ENCODE measurements around the gene NATD1.

Gene NATD1

DNA sequence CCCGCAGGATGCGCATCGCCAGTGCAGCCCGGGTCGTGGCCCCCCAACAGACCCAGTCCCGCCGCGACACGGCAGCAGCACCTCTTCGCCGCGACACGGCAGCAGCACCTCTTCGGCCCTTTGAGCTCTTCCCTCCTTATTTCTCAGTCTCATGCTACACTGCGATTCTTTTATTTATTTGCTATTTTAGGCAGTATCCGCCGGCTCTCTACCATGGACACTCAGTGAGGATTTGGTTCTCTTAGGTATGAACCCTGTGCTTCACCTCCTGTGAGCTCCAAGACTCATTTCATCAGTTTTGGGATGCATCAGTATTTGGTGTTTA is 23.0 kb upstream of the NATD1 start:
- no peak for DNase-seq (ENCODE audit: extremely low spot score)
- POLR2A ChIA-PET, result interaction anchor here (0.6 to 2.2 kb wide), 15 partner anchors 8 to 275 kb away, joined by 3 to 20 read pairs (median 5); partner anchors contain the start of genes NATD1 and USP22
- no peak for TF ChIP-seq TARDBP (IDR thresholded peaks at IDR 0.05)
- no peak for TF ChIP-seq FOXA1 (IDR thresholded peaks at IDR 0.05)
- TF ChIP-seq FOXM1 (IDR thresholded peaks at IDR 0.05; ENCODE audit: borderline replicate concordance), result no peak
- no peak for TF ChIP-seq BHLHE40 (IDR thresholded peaks at IDR 0.05; ENCODE audit: borderline replicate concordance)
- TF ChIP-seq FOXK2 (IDR thresholded peaks at IDR 0.05), result no peak
- no peak for TF ChIP-seq NFRKB (IDR thresholded peaks at IDR 0.05)
- no peak for TF ChIP-seq SUZ12 (IDR thresholded peaks at IDR 0.05)
- no peak for TF ChIP-seq SP1 (IDR thresholded peaks at IDR 0.05)
- CTCF ChIA-PET, result interaction anchor here (0.9 kb wide), 1 partner anchor 9 kb away, joined by 3 read pairs; no protein-coding TSS in a partner anchor

- ChIA-PET POLR2A (interaction anchor here (0.6 to 2.2 kb wide), 20 partner anchors 8 to 276 kb away, joined by 3 to 20 read pairs (median 5); partner anchors contain the start of genes NATD1 and USP22), CTCF (interaction anchor here (0.6 to 0.9 kb wide), 2 partner anchors 9 to 167 kb away, joined by 3 read pairs; no protein-coding TSS in a partner anchor)
- no peak for TF ChIP-seq NFRKB (IDR thresholded peaks at IDR 0.05)
- TF ChIP-seq L3MBTL2 (conservative IDR thresholded peaks at IDR 0.05), result peak; percentile 96
- DNase-seq (ENCODE audit: extremely low spot score), result peak; percentile 94
Observed at GRCh38 chr17:21275579-21276263, 22.5 kb upstream of the NATD1 start.

GRCh38 chr17:21275047-21275578 is 21.9 kb upstream of the NATD1 start:
- ChIA-PET POLR2A (interaction anchor here (0.6 to 2.2 kb wide), 15 partner anchors 9 to 277 kb away, joined by 3 to 20 read pairs (median 5); partner anchors contain the start of gene USP22), CTCF (no interaction called here)
- no peak for TF ChIP-seq BHLHE40 (IDR thresholded peaks at IDR 0.05; ENCODE audit: borderline replicate concordance)
- no peak for TF ChIP-seq ARNT (IDR thresholded peaks at IDR 0.05)
- no peak for TF ChIP-seq FOXK2 (IDR thresholded peaks at IDR 0.05)
- no peak for TF ChIP-seq HDGF (IDR thresholded peaks at IDR 0.05; ENCODE audit: borderline replicate concordance)
- TF ChIP-seq FOXM1 (IDR thresholded peaks at IDR 0.05; ENCODE audit: borderline replicate concordance), result no peak
- no peak for TF ChIP-seq L3MBTL2 (conservative IDR thresholded peaks at IDR 0.05)
- DNase-seq (ENCODE audit: extremely low spot score), result no peak

DNA sequence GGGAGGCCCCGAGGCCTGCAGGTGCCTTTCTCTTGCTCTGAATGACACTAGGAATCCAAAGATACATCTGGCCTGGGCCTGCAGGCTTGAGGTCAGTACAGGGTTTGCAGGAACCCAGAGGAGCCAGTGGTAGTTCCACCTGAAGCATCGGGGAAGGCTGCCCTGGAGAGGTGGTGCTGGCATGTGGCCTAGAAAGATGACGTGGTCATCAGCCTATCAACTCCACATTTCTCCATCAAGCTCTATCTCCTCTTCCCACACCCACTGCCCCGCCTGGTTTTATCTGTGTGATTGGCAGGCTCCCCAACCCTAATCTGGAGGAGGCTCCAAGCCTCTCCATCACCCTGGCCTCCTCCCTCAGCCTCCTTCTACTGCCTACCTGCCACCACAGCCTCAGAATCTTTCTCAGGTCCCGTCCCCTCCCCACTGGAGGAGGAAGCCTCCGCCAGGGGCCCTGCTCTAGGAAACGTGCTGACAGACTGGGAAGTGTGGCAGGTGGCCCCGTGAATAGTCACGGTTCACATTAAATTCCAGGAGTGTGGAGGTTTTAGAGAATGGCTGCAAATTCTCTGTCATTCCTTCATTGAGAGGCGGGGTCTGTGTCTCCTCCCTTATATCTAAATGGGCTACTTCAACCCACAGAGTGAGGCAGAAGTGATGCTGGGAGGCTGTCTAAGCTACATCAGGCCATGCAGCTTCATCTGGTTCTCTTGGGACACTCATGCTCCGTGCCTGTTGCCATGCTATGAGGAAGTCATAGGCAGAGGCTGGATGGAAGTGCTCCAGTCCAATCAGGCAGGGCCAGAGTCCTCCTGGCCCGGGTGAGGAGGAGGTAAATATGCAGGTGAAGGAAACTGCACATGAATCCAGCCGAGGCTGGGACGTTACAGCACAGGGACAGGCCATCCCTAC is 19.9 kb upstream of the NATD1 start:
- POLR2A ChIA-PET, result interaction anchor here (0.6 to 1.2 kb wide), 2 partner anchors 46 to 174 kb away, joined by 3 read pairs; no protein-coding TSS in a partner anchor
- DNase-seq (ENCODE audit: extremely low spot score), result no peak
- CTCF ChIA-PET, result no interaction called here
- TF ChIP-seq BHLHE40 (IDR thresholded peaks at IDR 0.05; ENCODE audit: borderline replicate concordance) (no peak), NFRKB (IDR thresholded peaks at IDR 0.05) (no peak), SUZ12 (IDR thresholded peaks at IDR 0.05) (no peak), TARDBP (IDR thresholded peaks at IDR 0.05) (no peak), PKNOX1 (IDR thresholded peaks at IDR 0.05) (no peak), CTBP1 (IDR thresholded peaks at IDR 0.05; ENCODE audit: borderline replicate concordance) (no peak), L3MBTL2 (conservative IDR thresholded peaks at IDR 0.05) (no peak), ARNT (IDR thresholded peaks at IDR 0.05) (no peak), FOXK2 (IDR thresholded peaks at IDR 0.05) (no peak), FOXA1 (IDR thresholded peaks at IDR 0.05) (no peak)

DNA sequence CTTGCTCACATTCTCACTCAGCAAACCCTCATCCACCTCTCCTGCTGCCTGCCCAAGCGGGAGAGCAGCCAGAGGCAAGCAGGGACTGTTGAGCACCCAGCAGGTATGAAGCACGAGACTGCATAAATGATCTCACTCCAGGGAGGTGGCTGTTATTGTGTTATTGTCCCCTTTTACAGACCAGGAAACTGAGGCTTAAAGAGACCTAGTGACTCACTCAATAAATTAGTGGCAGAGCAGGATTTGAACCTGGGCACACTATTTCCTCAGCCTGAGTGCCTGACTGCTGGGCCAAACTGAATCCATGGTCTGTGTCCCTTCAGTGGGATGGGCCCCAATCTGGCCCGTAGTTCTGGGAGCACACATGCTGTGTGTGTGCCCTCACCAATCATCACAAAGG is 19.0 kb upstream of the NATD1 start:
- ChIA-PET POLR2A (interaction anchor here (1.2 kb wide), 1 partner anchor 173 kb away, joined by 3 read pairs; no protein-coding TSS in a partner anchor), CTCF (no interaction called here)
- TF ChIP-seq SP1 (IDR thresholded peaks at IDR 0.05) (no peak), FOXK2 (IDR thresholded peaks at IDR 0.05) (no peak), PKNOX1 (IDR thresholded peaks at IDR 0.05) (no peak), SUZ12 (IDR thresholded peaks at IDR 0.05) (no peak), ELF4 (IDR thresholded peaks at IDR 0.05) (no peak), HDGF (IDR thresholded peaks at IDR 0.05; ENCODE audit: borderline replicate concordance) (no peak), L3MBTL2 (conservative IDR thresholded peaks at IDR 0.05) (no peak), ZNF384 (IDR thresholded peaks at IDR 0.05) (no peak), NFRKB (IDR thresholded peaks at IDR 0.05) (no peak), TARDBP (IDR thresholded peaks at IDR 0.05) (no peak), LEF1 (IDR thresholded peaks at IDR 0.05; ENCODE audit: borderline replicate concordance) (no peak), FOXA1 (IDR thresholded peaks at IDR 0.05) (no peak), BHLHE40 (IDR thresholded peaks at IDR 0.05; ENCODE audit: borderline replicate concordance) (no peak), FOXM1 (IDR thresholded peaks at IDR 0.05; ENCODE audit: borderline replicate concordance) (no peak), CTBP1 (IDR thresholded peaks at IDR 0.05; ENCODE audit: borderline replicate concordance) (no peak), ARNT (IDR thresholded peaks at IDR 0.05) (no peak)
- no peak for DNase-seq (ENCODE audit: extremely low spot score)

DNA sequence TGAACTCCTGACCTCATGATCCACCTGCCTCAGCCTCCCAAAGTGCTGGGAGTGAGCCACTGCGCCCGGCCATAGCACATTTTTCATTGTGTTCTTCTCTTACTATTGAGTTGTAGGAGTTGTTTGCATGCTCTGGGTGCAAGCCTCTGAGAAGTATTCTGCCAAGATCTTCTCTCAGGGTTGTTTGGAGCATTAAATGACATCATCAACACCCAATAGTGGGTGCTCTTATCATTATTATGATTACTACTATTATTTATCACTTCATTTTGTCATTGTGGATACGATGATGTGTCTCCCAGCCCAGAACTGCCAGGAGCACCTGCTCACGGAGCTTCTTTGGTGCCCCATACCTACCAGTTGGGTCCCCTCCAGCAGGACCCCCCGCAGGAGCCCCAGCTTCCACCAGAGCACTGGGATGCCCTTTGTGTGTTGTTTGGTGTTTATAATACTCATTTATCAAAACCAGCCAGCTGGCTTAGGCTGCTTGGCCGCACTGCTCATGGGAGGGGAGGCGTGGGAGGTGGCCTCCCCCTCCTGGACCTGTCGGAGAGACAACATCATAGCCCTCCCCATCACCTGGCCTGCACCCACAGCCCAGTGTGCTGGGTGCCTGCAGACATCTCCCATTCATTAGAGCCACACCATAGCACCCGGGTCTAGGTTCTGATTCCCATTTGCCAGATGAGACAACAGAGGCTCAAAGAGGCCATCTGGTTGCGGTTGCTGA is 18.4 kb upstream of the NATD1 start:
- TF ChIP-seq FOXA1 (IDR thresholded peaks at IDR 0.05), result no peak
- no peak for TF ChIP-seq SUZ12 (IDR thresholded peaks at IDR 0.05)
- TF ChIP-seq FOXK2 (IDR thresholded peaks at IDR 0.05), result no peak
- no peak for TF ChIP-seq CTBP1 (IDR thresholded peaks at IDR 0.05; ENCODE audit: borderline replicate concordance)
- no peak for TF ChIP-seq BHLHE40 (IDR thresholded peaks at IDR 0.05; ENCODE audit: borderline replicate concordance)
- no peak for TF ChIP-seq L3MBTL2 (conservative IDR thresholded peaks at IDR 0.05)
- TF ChIP-seq HDGF (IDR thresholded peaks at IDR 0.05; ENCODE audit: borderline replicate concordance), result no peak
- no peak for TF ChIP-seq LEF1 (IDR thresholded peaks at IDR 0.05; ENCODE audit: borderline replicate concordance)
- no peak for TF ChIP-seq NFRKB (IDR thresholded peaks at IDR 0.05)
- no peak for TF ChIP-seq ARNT (IDR thresholded peaks at IDR 0.05)
- TF ChIP-seq PKNOX1 (IDR thresholded peaks at IDR 0.05), result no peak
- TF ChIP-seq ELF4 (IDR thresholded peaks at IDR 0.05), result no peak
- no peak for TF ChIP-seq SP1 (IDR thresholded peaks at IDR 0.05)
- CTCF ChIA-PET, result no interaction called here
- POLR2A ChIA-PET, result no interaction called here
- DNase-seq (ENCODE audit: extremely low spot score), result no peak

All from HEK293T (cell line).